H9 (cell line): ENCODE measurements around the gene MRPL44. TPM values are rescaled to one million over a fixed set of nuclear protein-coding genes. Genes with fewer than 3 reads are reported as not detected.

Experiments used
- DNase-seq: peaks from one replicate; pipeline ENCODE4 v3.0.0-alpha.2; 2017
- H2AFZ ChIP-seq: one replicate; pipeline ENCODE4 v1.6.1; 2013; ENCODE audit warnings: mild to moderate bottlenecking, low read length, control low read depth, moderate library complexity
- H2AK5ac ChIP-seq: 2 replicates; pipeline ENCODE4 v1.6.1; 2013; ENCODE audit warnings: low read length, control low read depth, mixed read lengths; ENCODE audit not compliant: insufficient read length
- H2BK120ac ChIP-seq: one replicate; pipeline ENCODE4 v1.6.1; 2013; ENCODE audit warnings: low read depth, mild to moderate bottlenecking, low read length, control low read depth, inconsistent platforms; ENCODE audit not compliant: poor library complexity, severe bottlenecking
- H2BK12ac ChIP-seq: 2 replicates; pipeline ENCODE4 v1.6.1; 2013; ENCODE audit warnings: low read length, control low read depth, mixed read lengths, low read depth; ENCODE audit not compliant: insufficient read length
- H2BK15ac ChIP-seq: 2 replicates; pipeline ENCODE4 v1.6.1; 2013; ENCODE audit warnings: low read depth, low read length, control low read depth
- H2BK20ac ChIP-seq: one replicate; pipeline ENCODE4 v1.6.1; 2013; ENCODE audit warnings: low read depth, mild to moderate bottlenecking, low read length, control low read depth, inconsistent platforms; ENCODE audit not compliant: poor library complexity, severe bottlenecking
- H2BK5ac ChIP-seq: 2 replicates; pipeline ENCODE4 v1.6.1; 2013; ENCODE audit warnings: low read length, control low read depth, mixed read lengths; ENCODE audit not compliant: insufficient read length
- H3K14ac ChIP-seq: 2 replicates; pipeline ENCODE4 v1.6.1; 2013; ENCODE audit warnings: low read length, control low read depth; ENCODE audit not compliant: insufficient read depth
- H3K18ac ChIP-seq: 2 replicates; pipeline ENCODE4 v1.6.1; 2013; ENCODE audit warnings: low read depth, mild to moderate bottlenecking, mixed read lengths, low read length, control low read depth; ENCODE audit not compliant: insufficient read length
- H3K23ac ChIP-seq: 2 replicates; pipeline ENCODE4 v1.6.1; 2013; ENCODE audit warnings: low read length, control low read depth, mixed read lengths, low read depth; ENCODE audit not compliant: insufficient read length
- H3K23me2 ChIP-seq: 2 replicates; pipeline ENCODE4 v1.6.1; 2013; ENCODE audit warnings: low read depth, mild to moderate bottlenecking, mixed read lengths, low read length, control low read depth; ENCODE audit not compliant: insufficient read length, poor library complexity, severe bottlenecking
- H3K27ac ChIP-seq: 2 replicates; pipeline ENCODE4 v1.5.1; 2013; ENCODE audit warnings: low read length, control low read depth, mixed read lengths, low read depth; ENCODE audit not compliant: insufficient read length
- H3K27me3 ChIP-seq: 2 replicates; pipeline ENCODE4 v1.6.1; 2013; ENCODE audit warnings: low read length, control low read depth, inconsistent platforms; ENCODE audit not compliant: insufficient read depth
- H3K4ac ChIP-seq: 2 replicates; pipeline ENCODE4 v1.6.1; 2013; ENCODE audit warnings: low read depth, mild to moderate bottlenecking, control low read depth, inconsistent platforms, low read length, moderate library complexity
- H3K4me1 ChIP-seq: 2 replicates; pipeline ENCODE4 v1.6.1; 2013; ENCODE audit warnings: low read length, control low read depth, inconsistent platforms; ENCODE audit not compliant: insufficient read depth
- H3K4me2 ChIP-seq: 2 replicates; pipeline ENCODE4 v1.6.1; 2013; ENCODE audit warnings: low read length, control low read depth, mixed read lengths; ENCODE audit not compliant: insufficient read length, insufficient read depth
- H3K56ac ChIP-seq: 2 replicates; pipeline ENCODE4 v1.6.1; 2013; ENCODE audit warnings: low read depth, mild to moderate bottlenecking, mixed read lengths, low read length, control low read depth; ENCODE audit not compliant: insufficient read length
- H3K79me1 ChIP-seq: 2 replicates; pipeline ENCODE4 v1.6.1; 2013; ENCODE audit warnings: low read depth, mild to moderate bottlenecking, moderate library complexity, low read length, control low read depth, inconsistent platforms; ENCODE audit not compliant: insufficient read depth, poor library complexity, severe bottlenecking
- H3K79me2 ChIP-seq: 2 replicates; pipeline ENCODE4 v1.6.1; 2013; ENCODE audit warnings: low read length, control low read depth, inconsistent platforms; ENCODE audit not compliant: insufficient read depth
- H3K9ac ChIP-seq: 2 replicates; pipeline ENCODE4 v1.6.1; 2013; ENCODE audit warnings: low read length, control low read depth, mixed read lengths; ENCODE audit not compliant: insufficient read length; ENCODE audit errors: extremely low read depth
- H3K9me3 ChIP-seq: one replicate; pipeline ENCODE4 v1.6.1; 2013; ENCODE audit warnings: low read depth, low read length, inconsistent platforms; ENCODE audit not compliant: control insufficient read depth
- H3T11ph ChIP-seq: one replicate; pipeline ENCODE4 v1.6.1; 2013; ENCODE audit warnings: mild to moderate bottlenecking, low read length, control low read depth, inconsistent platforms
- H4K20me1 ChIP-seq: one replicate; pipeline ENCODE4 v1.6.1; 2013; ENCODE audit not compliant: control insufficient read depth, insufficient read length, insufficient read depth
- H4K5ac ChIP-seq: 2 replicates; pipeline ENCODE4 v1.6.1; 2013; ENCODE audit warnings: low read depth, mild to moderate bottlenecking, mixed read lengths, low read length, control low read depth; ENCODE audit not compliant: insufficient read length
- H4K8ac ChIP-seq: replicated peaks from 2 replicates; pipeline ENCODE4 v1.6.1; 2013; ENCODE audit warnings: low read length, control low read depth, mixed read lengths, low read depth; ENCODE audit not compliant: insufficient read length
- H4K91ac ChIP-seq: 2 replicates; pipeline ENCODE4 v1.6.1; 2013; ENCODE audit warnings: low read depth, mild to moderate bottlenecking, moderate library complexity, mixed read lengths, low read length, control low read depth; ENCODE audit not compliant: insufficient read length
- H3K27ac Mint-ChIP-seq, 3 experiments: 2 replicates in 2 of 3; 3 replicates in 1 of 3; pipeline ENCODE4 v1.8.0; 2020 to 2021; ENCODE audit warnings: mixed read lengths in 3 of 3, mild to moderate bottlenecking in 1 of 3, moderate library complexity in 1 of 3
- H3K27me3 Mint-ChIP-seq: 2 replicates; pipeline ENCODE4 v1.8.0; 2021; ENCODE audit warnings: low read depth, mild to moderate bottlenecking, moderate library complexity, mixed read lengths
- H3K36me3 Mint-ChIP-seq, 3 experiments: 2 replicates in 2 of 3; 3 replicates in 1 of 3; pipeline ENCODE4 v1.8.0; 2020 to 2021; ENCODE audit warnings: low read depth in 3 of 3, mixed read lengths in 3 of 3; ENCODE audit not compliant: insufficient read depth in 1 of 3
- H3K4me1 Mint-ChIP-seq, 2 experiments: 2 replicates each; pipeline ENCODE4 v1.8.0; 2020; ENCODE audit warnings: mixed read lengths in 2 of 2
- H3K4me3 Mint-ChIP-seq, 2 experiments: 2 replicates in 1 of 2; 3 replicates in 1 of 2; pipeline ENCODE4 v1.8.0; 2020 to 2021; ENCODE audit warnings: mild to moderate bottlenecking in 2 of 2, mixed read lengths in 2 of 2, moderate library complexity in 1 of 2
- H3K9me3 Mint-ChIP-seq, 2 experiments: 2 replicates in 1 of 2; 3 replicates in 1 of 2; pipeline ENCODE4 v1.8.0; 2020; ENCODE audit warnings: mild to moderate bottlenecking in 2 of 2, mixed read lengths in 2 of 2, moderate library complexity in 1 of 2
- CTCF ChIP-seq: fragments of 200-600 bp; sonication (generic); conservative IDR thresholded peaks from 3 replicates; pipeline ENCODE4 v1.8.0; 2021; ENCODE audit warnings: antibody characterized with exemption, mild to moderate bottlenecking
- WGBS: extraction: QIAGEN DNeasy Blood & Tissue Kit; methylation state at CpG from one replicate; pipeline ENCODE4 v1.1.7; 2013; ENCODE audit warnings: missing lambda C conversion rate, low lambda C conversion rate, mixed read lengths; ENCODE audit not compliant: insufficient read length; ENCODE audit errors: extremely low coverage; 5-methylcytosine and 5-hydroxymethylcytosine counted together
- total RNA-seq: library from RNA; stranded (reverse); gene quantifications from 2 replicates; pipeline ENCODE4 v1.2.1, GENCODE V29; 2021

Gene MRPL44
- total RNA-seq, 1 experiment from 2014 or later: 46.1 TPM

- no peak overlapping the region for H3K27ac Mint-ChIP-seq
- no peak overlapping the region for H3K56ac ChIP-seq
- no peaks in the 10 kb centered on the region for H3K79me2 ChIP-seq
- no peak overlapping the region for H3K14ac ChIP-seq
- H3K79me1 ChIP-seq: no peaks in the 10 kb centered on the region
- no peak overlapping the region for H2AK5ac ChIP-seq
- H4K91ac ChIP-seq: no peak overlapping the region
- no peak overlapping the region for H3K4ac ChIP-seq
- no peak overlapping the region for H2BK20ac ChIP-seq
- no peak overlapping the region for H4K5ac ChIP-seq
- no peaks in the 10 kb centered on the region for H3K27me3 ChIP-seq
- H3K36me3 Mint-ChIP-seq: peaks cover 0 to under 1% (median under 1%) of the 10 kb centered on the region in 3 experiments; a peak in 5 of 7 replicates
- H3T11ph ChIP-seq: no peak overlapping the region
- no peak overlapping the region for H3K27ac ChIP-seq
- no peaks in the 10 kb centered on the region; the same call in 1 of the 2 replicates for H3K27me3 Mint-ChIP-seq
- H3K23me2 ChIP-seq: no peaks in the 10 kb centered on the region
- no peak overlapping the region for H3K4me3 Mint-ChIP-seq
- H2AFZ ChIP-seq: no peak overlapping the region
- no peak for TF ChIP-seq CTCF
- H3K23ac ChIP-seq: no peak overlapping the region
- no peaks in the 10 kb centered on the region for H4K20me1 ChIP-seq
- no CpG with 5 or more reads among the region's 4 CpGs for WGBS
- H3K4me1 ChIP-seq: no peaks in the 10 kb centered on the region
- no peak overlapping the region for H3K4me2 ChIP-seq
- H2BK5ac ChIP-seq: no peak overlapping the region
- no peak overlapping the region for H2BK12ac ChIP-seq
- no peak overlapping the region for H2BK15ac ChIP-seq
- H3K9ac ChIP-seq: no peak overlapping the region
- no peaks in the 10 kb centered on the region for H3K9me3 Mint-ChIP-seq
- no peak overlapping the region for H3K18ac ChIP-seq
- H3K4me1 Mint-ChIP-seq: no peaks in the 10 kb centered on the region
- no peak for DNase-seq
- no peak overlapping the region for H2BK120ac ChIP-seq
- no peak overlapping the region for H4K8ac ChIP-seq
- no peaks in the 10 kb centered on the region for H3K9me3 ChIP-seq
Measured at GRCh38 chr2:223978451-223978850, 21.2 kb downstream of the MRPL44 start.
